Activated CD8-positive, alpha-beta memory T cell treated with anti-CD3 and anti-CD28 coated beads, Interleukin-2, amount 50 U/mL, for 24 hours (primary cell): ENCODE measurements around the gene BICC1.

ENCODE experiments used
- DNase-seq: peaks from one replicate; pipeline ENCODE4 v3.0.0-alpha.2; 2020; ENCODE audit errors: extremely low read depth

BICC1 gene

DNA sequence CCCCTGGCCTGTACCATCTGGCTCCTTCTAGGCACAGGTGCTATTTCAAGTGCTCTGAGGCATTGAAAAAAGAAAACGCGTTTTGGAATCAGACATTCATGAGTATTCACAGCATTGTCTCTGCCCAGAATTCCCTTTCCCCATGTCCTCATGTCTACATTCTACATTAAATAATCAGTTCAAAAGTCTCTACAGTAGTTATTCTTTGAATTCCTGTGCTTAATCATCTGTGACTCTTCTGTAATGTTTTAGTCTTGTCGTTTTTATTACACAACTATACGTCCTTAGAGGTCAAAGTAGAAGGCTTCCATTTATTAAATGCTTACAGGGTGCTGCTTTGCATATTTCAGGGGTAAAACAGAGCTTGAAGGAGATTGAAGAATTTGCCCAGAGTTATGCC lies 95.7 kb downstream of the BICC1 start:
- no peak for DNase-seq

DNA sequence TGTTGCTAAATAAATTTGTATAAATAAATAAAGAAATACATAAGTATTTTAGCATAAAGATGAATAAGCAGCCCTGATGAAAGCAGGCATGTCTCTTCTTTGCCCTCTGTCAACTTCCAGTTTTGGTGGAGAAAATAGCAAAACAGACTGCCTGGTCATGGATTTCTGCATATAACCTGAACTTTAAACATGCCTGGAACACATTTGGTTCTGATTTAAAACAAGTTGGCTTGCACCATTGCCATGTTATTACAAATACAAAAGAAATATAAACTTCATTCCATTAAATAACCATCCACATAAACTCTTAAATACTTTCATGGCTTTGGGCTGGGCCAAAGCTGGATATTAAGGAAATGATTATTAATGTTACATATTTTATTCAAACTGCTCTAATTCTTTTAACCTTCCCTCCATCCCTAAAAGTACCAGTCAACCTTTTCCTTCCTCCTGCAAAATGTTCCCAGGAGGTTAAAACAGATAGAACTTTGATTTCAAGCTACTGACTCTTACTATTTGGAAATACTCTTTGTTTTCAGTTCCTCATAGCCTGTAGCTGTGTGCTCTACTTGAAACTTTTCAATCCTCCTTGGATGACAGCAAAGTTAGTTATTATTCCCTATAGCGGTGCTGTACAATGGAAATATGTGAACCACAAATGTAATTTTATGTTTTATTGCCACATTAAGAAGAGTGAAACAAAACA lies 96.3 kb downstream of the BICC1 start:
- DNase-seq = no peak

DNA sequence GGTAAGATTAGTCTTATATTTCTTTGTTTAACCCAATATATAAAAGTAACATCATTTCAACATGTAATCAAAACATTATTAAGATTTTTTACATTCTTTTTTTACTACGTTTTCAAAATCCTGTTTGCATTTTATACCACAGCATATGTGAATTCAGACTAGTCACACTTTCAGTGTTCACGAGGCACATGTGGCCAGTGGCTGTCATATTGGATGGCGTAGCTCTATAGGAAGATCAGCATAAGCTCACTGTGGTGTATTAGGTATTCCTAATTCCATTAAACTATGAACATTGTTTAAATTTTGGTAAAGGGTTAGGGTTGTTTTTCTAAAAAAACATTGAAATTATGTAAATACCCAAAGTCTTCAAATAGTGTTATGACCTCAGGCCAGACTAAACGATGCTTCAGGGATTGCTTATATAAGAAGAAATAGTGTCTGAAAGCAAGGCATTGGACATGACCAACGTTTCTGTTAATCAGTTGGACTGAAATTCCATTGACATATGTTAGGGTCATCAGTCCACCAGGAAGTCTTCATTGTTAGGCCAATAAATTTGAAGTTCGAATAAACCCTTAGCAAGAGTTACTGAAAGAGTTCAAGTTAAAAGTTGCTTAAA lies 97.0 kb downstream of the BICC1 start:
- no peak for DNase-seq

DNA sequence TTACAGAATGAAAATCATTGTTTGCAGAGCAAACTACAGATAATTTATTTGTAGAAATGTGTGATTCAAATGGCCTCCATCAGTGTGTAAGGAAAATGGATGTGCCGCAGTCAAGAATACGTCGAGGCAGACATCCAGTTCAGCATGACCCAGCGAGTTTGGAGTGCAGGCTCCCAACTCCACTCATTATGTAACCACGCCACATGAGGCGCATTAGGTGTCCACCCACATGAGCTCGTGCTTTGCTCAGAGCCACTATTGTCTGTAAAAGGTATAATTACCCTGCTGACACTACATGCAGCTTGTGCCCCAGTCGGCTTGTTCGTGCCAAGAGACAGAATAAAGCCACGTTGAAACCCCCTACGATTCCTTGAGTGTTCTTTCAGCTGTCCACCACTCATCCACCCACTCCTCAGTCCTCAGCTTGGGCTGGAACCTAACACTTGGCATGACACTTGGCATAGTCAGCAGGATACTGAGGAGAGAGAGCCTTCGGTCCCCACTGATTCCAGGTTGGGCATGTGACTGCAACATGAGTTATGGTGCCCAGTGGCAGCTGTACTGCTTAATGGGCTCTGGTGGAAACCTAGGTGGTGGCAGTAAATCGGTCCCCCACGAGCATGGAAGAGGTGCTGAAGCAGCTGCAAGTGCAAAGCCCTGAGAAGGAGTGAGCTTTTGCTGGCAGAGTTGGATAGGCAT lies 102.7 kb downstream of the BICC1 start:
- no peak for DNase-seq

DNA sequence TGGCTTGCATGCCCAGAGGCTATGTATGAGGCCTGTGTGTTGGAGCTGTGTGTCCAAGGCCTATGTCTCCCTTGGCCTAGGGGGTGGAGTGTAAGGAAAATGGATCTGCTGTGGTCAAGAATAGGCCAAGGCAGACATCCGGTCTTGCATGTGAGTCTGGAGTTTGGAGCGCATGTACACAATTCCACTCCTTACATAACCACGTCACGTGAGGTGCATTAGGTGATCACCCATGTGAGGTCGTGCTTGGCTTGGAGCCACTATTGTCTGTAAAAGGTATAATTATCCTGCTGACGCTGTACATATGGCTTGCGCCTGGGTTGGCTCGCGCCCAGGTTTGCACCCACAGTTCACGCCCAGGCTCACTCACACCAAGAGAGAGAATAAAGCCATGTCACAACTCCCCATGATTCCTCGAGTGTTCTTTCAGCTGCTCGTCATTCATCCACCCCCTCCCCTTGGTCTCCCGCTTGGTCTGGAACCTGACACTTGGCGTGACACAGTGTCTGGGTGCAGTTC lies 105.5 kb downstream of the BICC1 start:
- DNase-seq = no peak

DNA sequence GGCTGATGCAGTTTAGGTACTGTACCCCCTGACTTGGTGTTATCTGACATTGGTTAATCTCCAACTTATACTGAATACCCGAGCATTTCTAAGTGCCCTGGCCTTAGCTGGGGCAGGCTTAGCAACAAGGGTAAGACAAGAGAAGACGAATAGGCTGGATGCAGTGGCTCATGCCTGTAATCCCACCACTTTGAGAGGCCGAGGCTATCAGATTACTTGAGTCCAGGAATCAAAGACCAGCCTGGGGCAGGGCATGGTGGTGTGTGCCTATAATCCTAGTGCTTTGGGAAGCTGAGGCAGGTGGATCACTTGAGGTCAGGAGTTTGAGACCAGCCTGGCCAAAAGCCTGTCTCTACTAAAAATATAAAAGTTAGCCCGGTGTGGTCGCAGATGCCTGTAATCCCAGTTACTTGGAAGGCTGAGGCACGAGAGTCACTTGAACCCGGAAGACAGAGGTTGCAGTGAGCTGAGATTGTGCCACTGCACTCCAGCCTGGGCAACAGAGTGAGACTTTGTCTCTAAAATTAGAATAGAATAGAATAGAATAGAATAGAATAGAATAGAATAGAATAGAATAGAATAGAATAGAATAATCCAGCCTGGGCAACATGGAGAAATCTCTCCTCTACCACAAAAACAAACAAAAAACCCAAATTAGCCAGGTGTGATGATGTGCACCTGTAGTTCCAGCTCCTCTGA lies 108.9 kb downstream of the BICC1 start:
- DNase-seq = no peak

DNA sequence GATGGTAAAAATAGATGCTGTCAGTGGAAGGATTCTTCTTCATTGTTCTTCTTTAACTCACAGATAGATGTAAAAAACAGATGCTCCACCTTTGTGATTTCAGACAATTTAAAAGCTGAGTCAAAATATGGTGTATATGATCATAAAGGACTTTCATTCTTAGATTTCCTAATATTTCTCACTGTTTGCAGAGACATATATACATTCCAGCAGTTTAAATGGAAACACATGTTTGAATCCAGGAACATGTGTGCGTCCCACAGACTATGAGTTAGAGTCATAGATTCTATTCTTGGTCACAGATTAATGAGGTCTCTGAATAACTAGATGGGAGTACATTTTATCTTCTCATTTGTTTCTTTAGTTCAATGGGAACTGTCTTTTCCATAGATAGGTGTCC lies 109.6 kb downstream of the BICC1 start:
- no peak for DNase-seq

DNA sequence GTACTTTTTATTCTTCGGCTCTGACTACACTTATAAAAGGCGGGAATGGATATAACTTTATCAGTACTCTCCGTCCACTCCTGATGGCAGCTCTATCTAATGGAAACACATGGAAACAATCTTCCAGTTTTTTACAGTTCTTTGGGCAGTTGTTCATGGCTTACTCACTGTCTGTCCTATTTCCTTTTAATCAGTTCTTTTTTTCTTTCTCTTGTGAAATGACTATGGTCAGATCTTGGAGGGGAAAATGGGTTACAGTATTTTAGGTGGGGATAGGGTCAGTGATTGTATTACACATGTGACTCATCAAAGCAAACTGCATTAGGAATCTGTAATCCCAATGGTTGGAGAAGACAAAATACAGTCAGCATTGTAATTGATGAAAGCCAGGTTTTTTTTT lies 112.4 kb downstream of the BICC1 start:
- no peak for DNase-seq

DNA sequence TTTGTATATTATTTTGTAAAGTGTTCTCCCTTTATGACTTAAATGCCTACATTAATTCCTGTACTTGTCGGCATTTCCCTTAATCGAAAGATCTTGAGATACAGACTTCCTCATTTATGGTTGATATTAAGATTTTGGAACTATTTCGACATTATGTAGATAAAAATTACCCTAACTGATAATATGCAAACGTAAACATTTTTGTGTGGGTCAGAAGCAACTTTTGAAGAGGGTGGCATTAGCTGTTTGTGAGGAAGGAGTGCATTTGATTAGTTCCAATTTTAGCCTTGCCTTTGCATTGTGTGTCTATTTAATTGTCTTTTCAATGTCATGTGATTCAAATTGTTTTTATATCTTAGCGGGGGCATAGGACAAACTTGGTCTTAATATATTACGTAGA lies 114.7 kb downstream of the BICC1 start:
- DNase-seq = no peak

DNA sequence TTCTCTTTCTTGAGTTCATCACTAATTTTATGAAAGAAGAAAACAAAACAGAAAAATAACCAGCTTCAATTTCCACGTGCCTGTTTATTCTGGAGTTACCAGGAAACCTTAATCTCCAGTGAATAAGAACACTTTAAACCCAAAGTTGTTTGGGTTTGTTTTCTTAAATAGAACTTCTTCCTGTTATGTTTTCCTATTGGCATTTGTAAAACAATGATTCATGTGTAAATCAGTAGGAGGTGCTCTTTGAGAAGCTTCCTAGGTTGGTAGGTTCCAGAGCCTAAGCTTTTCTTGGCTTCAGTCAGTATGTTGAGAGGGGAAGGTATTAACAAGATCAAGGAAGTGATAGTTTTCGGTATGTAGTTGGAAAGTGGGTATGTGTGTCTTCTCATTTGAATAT lies 119.0 kb downstream of the BICC1 start:
- DNase-seq = no peak

DNA sequence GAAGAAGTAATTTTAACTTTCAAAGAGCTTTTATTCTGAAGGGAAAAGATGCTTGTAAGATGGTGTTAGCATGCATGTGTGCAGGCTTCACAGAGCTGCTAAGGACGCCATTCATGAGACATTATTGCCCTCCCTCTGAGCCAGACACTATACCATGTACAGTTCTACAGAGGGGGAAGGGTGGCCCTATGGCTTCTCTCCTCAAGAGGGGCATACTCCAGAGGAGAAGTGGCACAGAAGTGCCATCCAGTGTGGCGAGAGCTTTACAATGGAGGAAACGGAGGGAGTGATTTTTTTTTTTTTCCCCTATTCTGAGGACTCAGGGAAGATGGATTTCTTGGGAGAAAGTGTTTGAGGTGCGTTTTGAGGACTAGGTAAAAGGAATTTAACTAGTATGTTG lies 119.5 kb downstream of the BICC1 start:
- DNase-seq = no peak

DNA sequence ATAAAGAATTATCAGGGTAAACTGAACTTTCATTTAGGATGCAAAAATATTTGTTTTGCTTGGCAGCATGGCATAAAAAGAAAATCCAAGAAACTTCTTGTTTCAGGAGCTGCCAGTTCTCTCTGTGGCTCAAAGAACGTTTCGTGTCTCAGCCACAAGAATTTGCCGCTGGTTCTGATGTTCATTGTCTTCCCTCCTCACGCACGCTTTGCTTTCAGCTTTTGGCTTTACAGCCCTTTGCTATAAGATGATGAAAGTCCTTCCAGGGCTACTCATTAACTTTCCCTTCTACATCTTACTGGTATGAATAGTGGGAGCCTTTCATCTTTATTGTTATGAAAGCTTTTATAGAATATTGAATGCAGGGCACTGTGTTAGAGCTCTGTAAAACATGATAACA lies 124.7 kb downstream of the BICC1 start:
- DNase-seq = no peak

DNA sequence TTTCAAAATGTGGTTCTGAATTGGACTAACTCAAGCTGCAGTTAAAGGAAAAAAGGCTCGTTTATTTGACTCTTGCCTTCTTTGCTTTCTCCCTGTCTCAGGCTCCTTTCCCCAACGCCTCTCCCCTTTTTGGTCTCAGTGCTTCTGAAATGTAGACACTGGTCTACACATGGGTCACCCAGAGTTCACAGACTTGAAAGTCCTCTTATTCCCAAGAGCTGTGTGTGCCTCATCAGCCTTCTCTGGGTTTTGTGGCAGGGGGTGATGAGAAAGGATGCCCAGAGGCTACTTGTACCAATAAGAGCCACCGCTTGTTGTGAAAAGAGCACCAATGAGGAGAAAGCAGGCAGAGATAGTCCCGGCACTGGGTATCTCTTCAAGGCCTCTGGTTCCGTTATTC lies 125.7 kb downstream of the BICC1 start:
- DNase-seq = no peak

DNA sequence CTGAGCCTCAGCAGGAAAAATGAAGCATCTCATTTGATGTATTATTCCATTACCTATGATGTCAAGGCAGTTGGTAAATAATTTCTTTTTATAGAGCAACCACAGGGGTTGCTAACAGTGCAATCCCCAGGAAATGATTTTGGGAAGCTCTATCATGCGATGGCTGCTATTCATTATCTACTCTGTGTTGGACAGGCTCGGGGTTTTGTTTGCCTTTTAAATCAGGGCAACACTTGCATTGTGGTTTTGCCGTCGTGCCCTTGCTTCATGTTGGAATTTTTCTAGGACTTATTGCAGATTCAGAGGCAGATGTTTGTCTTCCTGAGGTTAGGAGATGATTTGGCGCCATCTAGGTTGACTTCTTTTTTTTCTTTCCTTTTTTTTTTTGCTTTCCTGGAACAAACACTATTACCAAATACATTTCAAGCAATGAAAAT lies 128.4 kb downstream of the BICC1 start:
- no peak for DNase-seq

DNA sequence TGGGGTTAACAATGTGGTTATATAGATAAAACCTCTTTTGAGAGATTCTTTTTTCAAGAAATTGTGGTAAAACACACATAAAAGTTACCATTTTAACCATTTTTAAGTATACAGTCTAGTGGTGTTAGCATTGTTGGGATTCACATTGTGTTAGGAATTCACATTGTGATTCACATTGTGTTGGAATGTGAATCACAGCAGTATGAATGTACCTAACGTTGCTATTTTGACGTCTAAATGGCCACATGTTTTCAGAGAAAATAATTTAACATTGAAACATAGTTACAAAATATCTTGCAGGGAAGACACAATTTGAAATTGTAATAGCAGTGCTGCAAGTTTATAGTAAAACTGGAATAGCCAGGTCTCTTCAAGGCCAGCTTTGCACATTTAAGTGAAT lies 129.0 kb downstream of the BICC1 start:
- no peak for DNase-seq

DNA sequence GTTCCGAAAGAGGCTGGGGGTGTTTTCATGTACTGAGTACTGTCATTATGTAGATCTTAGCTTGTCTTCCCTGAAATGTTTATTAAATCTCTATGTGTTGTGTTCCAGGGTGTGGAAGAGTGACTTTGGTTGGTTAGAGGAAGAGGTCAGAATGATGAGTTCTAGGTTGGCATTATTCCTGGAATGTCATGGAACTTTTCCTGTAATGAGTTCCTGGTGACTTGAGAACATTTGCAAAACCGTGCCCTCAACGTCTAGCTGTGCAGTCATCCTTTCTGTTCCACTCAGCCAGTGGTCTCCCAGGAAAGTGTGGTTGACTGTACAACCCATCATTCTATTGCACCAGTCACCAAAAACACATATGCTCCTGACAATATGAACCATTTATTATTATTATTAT lies 129.6 kb downstream of the BICC1 start:
- no peak for DNase-seq

DNA sequence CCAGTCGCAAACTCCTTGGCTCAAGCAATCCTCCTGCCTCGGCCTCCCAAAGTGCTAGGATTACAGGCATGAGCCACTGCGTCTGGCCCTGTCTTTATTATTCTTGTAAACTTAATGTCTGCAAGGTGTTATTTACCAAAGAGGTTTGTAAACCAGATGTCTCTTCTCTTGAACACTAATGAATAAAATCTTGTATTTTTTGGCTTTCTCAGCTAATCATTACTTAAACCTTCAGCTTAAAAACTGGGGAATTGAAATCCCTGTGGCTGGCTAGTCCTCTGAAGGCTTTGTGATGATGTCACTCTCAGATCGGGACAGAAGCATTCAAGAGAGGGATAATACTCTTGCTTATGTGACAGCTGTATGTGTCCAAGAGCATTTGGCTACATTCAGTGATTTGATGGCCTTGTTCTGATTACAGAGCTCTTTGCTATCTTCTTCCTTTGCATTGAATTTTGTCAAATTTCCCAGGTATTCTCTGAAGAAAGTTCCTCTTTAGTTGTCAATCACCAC lies 130.3 kb downstream of the BICC1 start:
- DNase-seq = no peak

DNA sequence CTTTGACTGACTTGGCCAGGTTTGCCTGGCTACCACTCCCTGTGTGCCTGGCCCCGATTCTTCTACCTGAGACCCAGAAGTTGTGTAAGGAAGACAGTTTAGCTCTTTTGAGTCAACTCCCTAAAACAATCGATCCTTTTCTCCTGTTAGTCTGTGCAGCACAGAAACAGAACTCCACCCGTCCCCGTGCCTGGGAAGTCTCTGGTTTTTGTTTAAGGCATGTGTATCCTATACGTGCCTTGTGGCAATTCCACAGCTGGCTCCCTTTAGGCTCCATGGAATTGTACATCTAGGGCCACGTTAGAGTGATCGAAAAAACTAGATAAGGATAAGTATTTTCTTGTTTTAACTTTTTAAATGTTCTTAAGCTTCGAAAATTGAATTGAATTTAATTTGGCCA lies 131.6 kb downstream of the BICC1 start:
- no peak for DNase-seq

DNA sequence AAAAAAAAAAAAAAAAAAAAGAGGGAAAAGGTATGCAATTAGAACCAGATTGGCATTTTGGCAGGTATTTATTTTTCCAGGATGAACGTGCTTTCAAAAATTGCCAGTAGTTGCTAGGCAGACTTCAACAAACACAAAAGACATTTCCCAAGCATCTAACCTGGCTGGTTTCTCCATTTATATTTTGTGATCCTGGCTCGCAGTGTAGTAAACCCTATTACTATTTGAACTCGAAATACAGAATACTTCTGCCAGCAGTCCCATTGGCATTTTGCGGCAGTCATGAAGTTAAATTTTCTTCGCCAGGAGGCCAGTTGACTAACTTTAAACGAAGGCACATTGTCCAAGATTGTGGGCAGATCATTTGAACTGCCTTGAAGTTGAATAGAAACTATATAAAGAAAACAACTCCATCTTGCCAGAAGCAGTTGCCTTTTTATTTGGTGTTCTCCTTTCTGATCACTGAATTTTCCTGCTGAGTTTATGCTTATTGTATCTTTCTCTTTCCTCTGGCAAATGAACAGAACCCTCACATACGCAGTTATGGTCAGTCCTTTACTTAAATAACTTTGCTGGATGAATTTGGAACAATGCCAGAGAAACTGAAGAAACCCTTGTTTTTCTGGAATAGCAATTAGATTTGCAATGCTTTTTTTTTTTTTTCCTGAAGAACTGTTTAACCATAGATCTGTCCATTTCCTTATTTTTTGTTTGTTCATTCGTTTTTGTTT lies 132.9 kb downstream of the BICC1 start:
- no peak for DNase-seq

DNA sequence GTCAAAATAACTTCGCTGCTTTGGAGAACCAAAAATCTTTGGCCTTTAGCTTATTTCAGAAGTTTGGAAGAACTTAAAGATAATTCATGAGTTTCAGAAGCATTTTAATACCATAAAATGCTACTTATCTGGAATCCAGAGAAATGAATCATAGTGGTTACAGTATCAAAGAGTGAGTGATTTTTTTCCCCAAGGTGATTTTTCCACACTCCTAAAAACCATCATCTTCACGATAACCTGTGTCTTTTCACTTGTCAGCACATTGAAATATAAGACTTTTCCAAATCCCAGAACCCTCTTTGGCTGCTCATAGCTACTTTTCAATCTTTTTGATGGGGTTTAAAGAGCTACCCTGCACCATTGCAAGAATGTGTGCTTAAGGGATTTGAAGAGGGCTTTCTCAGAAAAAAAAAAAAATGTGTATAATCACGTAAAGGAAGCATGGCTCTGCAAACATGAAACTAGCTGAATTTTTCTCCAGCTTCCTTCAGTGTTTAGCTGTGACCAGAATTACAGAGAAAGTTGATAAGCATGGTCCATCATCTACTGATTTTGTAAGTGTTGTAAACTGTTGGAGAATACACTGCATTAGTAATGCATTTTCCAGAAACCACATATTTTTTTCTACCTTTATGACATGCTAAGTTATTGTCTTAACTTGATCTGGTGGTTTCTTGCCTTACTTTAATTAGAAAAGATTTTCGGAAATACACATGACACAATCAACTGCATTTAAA lies 134.9 kb downstream of the BICC1 start:
- DNase-seq = no peak

DNA sequence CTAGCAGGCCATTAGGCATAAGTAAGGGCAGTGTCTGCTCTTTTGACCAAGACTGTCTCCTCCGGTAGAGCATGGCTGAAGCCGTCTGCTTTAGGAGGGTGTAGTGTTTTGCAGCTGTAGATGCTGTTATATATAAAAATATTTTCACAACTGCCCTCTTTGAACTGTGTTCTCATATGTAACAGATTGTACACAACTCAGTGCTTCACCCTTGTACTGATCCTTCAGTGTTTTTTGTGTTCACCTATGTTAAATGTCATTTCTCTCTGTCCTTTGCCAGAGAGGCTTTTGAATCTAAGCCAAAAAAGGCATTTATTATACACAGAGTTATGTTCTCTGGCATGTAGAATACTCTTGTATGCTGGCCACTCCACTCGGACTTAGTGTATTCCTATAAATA lies 135.5 kb downstream of the BICC1 start:
- DNase-seq = no peak
